ENCODE data around the gene APC2.

Gene APC2, protein sequence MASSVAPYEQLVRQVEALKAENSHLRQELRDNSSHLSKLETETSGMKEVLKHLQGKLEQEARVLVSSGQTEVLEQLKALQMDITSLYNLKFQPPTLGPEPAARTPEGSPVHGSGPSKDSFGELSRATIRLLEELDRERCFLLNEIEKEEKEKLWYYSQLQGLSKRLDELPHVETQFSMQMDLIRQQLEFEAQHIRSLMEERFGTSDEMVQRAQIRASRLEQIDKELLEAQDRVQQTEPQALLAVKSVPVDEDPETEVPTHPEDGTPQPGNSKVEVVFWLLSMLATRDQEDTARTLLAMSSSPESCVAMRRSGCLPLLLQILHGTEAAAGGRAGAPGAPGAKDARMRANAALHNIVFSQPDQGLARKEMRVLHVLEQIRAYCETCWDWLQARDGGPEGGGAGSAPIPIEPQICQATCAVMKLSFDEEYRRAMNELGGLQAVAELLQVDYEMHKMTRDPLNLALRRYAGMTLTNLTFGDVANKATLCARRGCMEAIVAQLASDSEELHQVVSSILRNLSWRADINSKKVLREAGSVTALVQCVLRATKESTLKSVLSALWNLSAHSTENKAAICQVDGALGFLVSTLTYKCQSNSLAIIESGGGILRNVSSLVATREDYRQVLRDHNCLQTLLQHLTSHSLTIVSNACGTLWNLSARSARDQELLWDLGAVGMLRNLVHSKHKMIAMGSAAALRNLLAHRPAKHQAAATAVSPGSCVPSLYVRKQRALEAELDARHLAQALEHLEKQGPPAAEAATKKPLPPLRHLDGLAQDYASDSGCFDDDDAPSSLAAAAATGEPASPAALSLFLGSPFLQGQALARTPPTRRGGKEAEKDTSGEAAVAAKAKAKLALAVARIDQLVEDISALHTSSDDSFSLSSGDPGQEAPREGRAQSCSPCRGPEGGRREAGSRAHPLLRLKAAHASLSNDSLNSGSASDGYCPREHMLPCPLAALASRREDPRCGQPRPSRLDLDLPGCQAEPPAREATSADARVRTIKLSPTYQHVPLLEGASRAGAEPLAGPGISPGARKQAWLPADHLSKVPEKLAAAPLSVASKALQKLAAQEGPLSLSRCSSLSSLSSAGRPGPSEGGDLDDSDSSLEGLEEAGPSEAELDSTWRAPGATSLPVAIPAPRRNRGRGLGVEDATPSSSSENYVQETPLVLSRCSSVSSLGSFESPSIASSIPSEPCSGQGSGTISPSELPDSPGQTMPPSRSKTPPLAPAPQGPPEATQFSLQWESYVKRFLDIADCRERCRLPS (N-terminal part only)

DNA sequence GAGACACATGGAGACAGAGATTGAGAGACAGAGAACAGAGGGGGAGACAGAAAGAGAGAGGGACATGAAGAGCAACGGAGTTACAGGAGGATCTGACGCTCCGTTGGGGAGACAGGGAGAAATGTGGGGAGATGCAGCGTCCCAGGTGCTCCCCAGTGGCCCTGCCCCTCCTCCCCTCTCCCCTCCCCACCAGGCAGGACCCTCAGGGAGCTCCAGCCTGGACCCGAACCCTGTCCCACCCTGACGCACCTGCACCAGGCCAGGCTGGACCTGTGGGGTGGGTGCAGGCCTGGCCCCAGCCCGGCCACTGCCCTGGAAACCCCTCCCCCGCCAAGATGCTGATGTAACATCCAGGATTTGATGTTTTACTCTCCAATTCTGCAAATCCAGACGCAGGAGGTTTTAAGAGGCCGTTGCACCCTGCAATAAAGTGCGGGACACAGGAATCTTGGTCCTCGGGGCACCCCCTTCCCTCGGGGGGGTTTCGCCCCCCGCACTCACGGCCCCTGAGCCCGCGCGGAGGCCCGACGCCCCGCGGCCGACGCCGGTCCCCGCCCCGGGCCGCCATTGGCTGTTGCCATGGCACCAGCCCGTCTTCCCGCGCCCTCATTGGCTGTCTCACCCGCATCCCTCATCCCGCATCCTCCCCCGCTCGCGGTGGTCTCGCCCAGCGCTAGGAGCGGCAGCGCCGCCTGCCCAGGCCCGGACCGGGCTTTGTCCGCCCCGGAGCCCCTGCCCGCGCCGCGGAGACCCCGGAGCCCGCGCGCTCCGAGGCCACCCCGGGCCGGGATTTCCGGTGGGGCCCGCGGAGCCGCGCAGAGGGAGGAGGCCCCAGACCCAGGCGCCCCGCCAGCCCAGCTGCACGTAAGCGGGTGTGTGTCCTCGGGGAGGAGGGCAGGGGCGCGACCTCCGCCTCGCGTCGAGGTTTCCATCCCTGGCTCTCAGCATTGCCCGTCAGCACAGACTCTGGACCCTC is at the start of gene APC2:
APC2 (plus strand) TSS at position 655 of the 976 bp plus-strand sequence. CDS start 2,881 bp downstream, outside the sequence.
- no peak for DNase-seq

DNA sequence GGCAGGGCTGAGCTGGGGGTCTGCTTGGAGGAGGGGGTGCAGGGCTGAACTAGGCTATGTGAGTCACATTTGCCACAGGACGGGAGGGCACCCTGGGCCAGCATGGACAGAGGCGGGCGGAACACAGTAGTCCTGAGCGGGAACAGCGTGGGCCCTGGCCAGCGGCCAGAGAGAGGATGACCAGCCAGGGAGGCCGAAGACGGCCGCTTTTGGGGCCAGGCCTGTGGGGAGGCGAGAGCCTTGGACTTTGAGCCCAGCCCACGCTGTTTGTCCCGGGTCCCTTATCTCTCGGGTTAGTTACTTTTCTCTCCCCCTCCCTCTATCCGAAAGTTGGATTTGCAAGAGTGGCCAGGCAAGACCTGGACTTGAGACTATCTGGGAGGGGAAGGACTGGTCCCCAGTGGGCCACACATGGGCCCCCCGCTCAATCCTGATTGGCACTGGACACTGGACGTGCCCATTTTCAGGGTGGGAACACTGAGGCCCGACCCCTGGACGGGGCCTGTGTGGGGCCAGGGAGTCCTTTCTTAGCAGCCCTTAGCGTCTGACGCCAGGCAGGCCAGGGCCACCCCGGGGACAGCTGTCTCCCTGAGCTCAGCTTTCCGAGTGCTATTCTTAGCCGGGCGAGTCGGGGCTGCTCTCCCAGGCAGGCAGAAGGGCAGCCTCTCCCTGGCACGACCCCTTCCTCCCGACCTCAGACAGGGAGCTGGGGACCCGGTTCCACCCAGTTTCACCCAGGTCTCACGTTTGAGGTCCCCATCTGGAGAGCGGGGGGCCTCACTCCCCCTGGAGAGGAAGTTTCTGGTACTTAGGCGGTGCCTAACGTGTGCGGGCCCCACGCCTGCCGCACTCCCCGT is 49.4 kb upstream of the APC2 start:
- no peak for DNase-seq

DNA sequence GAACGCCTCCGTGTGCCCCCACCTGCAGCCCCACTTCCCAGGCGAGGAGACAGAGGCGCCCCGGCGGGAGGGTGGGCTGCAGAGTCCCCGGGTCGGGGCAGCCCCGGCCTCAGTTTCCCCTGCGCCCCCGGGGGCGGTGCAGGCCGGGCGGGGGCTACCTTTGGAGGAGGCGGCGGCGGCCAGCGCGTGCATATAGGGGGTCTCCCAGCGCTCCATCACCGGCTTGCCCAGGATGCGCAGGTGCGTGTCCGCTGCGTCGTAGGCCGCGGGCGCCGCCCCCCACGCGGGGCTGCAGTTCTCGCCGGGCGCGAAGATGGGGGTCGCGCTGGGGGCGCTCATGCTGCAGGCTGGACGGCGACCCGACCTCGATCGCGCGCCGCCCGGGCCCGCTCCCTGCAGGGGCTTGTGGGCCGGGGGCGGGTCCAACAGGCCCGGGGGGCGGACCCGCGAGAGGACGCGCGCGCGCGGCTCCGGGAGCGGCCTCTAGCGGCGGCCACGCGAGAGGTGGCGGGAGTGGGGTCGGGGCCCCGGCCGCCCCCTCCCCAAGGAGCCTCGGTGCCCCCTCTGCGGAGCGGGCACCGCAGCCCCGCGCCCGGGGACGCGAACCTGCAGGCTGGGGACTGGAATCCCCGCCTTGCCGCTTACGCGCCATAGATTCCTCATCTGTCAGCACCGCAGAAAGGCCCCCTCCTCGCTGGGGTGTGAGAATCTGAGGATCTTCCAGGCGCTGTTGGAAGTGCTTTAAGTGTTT is 48.6 kb upstream of the APC2 start, which contains the start of gene GAMT:
GAMT (minus strand) TSS at position 405 of the 751 bp plus-strand sequence; CDS start at position 339, 66 bp downstream.
- peak in 2 of 4 experiments; percentile 17 to 65 for DNase-seq

DNA sequence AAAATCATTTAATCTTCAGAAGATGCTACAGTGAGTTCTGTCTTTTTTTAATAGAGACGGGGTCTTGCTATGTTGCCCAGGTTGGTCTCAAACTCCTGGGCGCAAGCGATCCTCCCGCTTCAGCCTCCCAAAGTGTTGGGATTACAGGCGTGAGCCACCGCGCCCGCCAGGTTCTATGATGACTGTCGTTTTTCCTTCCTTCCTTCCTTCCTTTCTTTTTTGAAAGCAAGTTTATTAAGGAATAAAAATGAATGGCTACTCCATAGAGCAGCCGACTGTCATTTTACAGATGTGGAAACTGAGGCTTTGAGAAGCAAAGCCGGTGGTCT is 48.1 kb upstream of the APC2 start:
- no peak for DNase-seq

DNA sequence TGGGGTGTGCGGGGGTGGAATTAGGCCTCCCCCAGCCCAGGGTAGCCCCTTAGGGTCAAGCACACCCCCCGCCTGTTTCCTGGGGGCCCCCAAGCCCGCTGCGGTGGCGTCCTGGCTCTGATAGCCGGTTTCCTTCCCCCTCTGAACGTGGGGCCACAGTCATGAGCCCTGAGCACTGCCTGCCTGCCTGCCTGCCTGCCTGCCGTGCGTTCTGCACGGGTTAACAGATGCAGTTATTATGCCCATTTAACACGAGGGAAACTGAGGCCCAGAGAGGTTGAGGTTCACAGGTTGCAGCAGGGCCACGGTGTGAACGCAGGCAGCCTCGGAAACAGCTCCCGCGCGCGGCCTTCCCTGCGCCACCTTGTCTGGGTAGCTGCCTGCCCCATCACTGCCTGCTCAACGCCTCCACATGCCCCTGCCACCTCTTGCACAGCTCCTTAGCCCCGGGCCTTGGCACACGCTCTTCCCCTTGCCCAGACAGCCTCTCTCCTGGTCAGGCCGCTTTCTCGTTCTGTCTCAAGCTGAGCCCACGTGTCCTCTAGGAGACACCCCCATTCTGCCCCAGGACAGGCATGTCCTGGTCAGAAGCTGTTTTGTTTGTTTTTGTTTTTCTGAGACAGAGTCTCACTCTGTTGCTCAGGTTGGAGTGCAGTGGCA is 47.4 kb upstream of the APC2 start:
- DNase-seq: no peak

DNA sequence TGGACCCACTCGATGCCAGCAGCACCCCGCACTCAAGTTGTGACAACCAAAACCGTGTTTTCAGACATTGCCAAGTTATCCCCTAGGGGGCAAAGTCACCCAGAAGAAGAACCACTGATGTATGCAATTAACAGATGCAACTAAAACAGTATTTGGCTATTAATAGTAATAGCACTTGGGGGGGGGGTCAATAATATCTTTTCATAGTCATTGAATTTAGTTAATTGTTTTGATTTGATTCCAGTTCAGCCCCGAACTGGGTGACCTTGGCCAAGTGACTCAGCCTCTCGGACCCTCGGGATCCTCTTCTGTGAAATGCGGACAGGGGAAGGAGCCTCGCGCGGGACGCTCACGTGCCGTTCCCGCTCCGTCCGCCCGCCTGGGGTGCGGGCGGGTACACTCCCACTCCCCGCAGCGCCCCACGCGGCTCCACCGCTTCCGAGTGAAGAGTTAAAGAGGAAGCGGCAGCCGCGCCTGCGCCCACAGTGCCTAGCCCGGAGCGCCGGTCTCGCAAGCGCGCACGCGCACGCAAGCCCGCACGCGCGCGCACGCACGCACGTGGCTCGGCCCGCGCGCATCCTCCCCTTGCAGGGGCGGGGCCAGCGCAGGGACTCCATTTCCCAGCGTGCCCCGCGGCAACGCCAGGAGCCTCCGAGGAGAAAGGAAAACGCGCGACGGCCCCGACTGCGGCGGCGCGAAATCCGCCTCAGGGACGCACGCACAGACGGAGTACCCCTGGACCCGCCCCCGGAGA is 43.0 kb upstream of the APC2 start:
- DNase-seq: peak; percentile 95 to 100 (median 96)

DNA sequence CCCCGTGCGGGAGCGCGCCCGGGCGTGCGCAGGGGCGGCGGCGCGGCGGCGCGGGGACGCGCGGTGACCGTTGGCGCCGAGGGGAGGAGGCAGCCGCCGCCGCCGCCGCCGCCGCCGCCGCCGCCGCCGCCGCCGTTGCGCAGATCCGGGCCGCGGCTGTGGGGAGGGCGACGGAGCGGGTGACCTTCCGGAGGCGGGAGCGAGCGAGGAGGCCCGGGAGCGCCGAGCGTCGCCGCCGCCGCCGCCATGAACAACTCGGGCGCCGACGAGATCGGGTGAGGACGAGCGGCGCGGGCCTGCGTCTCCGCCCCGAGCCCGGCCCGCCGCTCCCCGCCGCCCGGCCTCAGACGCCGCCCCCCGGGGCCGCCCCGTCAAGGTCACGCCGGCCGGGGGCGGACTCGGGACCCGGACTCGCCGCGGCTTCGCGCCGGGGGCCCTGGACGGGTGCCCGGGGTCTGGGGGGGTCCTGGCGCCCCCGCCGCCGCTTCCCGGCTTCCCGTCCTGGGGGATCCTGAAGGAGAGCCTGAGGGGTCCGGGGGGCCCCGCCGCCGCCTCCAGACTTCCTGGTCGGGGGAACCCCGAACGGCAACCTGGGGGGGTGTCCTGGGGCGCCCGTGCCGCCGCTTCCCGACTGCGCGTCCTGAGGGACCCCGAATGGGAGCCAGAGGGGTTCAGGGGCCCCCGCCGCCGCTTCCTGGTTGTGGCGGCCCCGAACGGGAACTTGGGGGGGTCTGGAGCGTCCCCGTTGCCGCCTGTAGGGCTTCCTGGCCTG is 42.2 kb upstream of the APC2 start, which contains the start of gene DAZAP1:
DAZAP1 (plus strand) TSS at position 59 of the 772 bp plus-strand sequence; CDS start at position 247, 188 bp downstream.
- peak in 2 of 4 experiments; percentile 26 to 45 for DNase-seq

DNA sequence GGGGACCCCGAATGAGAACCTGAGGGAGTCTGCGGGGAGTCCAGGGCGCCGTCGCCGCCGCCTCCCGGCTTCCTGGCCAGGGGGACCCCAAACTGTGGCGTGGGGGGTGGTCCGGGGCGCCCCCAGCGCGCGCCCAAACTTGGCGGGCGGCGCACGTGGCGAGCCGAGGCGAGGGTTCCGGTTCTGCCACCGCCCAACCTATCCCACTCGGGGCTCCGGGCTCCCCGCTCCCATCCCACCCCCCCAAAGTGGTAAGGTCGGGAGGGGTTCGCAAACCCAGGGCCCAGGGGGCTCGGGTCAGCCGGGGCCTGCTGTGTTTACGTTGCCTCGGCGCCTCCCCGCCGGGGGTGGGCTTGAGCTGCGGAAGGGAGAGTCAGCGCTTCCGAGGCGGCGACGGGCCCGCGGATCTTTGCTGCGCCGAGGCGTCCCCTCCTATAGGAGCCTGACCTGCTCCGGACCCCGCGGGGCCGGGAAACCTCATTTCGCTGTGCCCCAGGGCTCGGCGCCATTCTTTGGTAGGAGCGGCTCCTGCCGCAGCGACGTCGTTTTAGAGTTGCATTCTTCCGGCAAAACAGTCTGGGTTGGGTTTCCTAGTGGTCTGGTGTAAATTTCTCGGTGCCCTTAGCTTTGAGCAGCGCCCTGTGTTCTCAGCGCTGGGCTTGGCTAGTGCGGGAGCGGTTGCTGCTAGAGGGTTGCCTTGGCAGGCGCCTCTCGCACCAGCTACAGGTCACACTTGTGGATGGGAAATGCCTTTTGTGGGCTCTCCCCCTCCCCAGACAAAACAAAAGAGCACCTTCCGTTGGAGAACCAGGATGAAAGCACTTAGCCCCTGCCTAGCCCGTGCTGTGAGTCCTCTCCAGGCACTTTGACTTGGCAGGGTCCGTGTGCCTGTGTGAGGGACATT is 41.4 kb upstream of the APC2 start:
- peak in 3 of 4 experiments; percentile 30 to 46 (median 42) for DNase-seq

DNA sequence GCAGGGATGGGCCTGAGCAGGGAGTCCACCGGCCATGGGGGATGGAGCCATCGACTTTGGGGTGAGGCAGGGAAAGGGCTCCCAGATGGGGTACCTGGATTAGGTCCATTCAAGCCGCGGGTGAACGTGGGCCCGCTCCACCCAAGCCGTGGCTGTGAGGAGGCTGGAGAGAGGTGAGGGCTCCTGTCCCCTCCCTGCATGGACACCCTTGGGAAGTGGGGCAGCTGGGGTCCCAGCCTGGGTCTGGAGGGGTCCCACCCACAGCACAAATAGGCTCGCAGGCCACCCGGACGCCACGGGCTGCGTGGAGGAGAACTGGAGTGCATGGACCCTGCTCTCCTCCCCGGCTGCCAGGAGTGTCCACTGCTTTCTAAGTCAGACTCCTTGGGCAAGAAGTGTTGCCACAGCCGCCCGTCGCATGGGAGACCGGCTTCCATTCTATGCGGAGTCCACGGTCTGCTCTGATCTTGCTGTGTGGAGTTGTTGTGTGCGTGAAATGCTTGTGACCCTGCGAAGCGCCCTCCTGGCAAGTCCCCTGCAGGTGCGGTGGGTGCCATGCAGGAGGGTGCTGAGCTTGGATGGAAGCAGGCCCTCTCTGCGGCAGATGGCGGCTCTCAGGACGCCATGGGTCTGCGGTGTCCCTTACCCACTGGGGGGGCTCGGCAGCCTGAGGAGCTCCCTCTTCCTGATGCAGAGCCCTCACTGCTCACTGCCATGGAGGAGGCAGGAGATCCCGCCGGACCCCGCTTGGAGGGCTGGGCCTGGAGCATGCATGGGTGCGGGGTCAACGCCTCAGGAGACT is 40.5 kb upstream of the APC2 start:
- DNase-seq: no peak

DNA sequence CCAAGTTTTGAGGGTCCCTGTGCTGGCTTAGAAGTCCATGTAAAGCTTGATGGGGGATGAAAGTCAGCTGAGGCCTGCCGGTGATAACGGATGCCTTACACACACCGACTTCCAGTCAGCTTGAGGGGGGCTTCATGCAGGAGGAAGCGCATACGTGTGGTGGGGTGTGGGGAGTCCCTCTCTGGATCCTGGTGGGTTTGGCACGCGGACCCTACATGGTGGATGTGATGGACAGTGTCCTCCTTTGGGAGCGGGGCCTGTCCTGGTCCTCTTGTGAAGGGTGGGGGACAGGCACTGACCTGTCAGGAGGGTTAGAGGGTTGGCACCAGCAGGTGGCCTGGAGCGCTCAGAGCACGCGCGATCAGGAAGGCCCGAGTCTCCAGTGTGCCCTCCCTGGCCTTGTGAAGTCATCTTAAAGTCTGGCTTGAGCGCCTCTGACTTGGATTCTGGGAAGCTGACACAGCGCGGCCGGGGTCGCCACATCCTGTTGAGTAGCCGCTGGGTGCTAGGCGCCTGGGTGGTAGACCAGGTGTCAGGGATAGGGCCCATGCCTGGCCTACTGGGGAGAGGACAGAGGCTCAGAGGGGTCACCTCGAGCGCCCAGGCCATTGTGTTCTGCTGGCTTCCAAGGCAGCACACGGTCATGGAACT is 39.7 kb upstream of the APC2 start:
- DNase-seq: no peak

DNA sequence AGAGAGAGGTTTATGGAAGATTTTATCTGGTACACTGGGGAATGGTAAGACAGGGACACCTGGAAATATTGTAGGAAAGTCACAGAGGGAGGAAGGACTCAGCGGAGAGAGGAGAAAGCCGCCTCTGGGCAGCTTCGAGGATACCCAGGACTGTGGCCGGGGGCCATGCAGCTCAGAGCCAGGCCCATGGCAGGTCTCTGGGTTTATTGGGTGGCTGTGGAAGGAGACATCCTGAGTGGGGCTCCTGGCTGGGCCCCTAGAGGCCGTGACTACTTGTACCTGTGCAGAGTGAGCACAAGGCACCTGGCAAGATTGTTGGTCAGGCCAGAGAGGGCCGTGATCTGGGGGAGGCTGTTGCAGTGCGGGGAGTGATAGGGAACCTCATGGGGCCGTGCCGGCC is 39.1 kb upstream of the APC2 start:
- no peak for DNase-seq

DNA sequence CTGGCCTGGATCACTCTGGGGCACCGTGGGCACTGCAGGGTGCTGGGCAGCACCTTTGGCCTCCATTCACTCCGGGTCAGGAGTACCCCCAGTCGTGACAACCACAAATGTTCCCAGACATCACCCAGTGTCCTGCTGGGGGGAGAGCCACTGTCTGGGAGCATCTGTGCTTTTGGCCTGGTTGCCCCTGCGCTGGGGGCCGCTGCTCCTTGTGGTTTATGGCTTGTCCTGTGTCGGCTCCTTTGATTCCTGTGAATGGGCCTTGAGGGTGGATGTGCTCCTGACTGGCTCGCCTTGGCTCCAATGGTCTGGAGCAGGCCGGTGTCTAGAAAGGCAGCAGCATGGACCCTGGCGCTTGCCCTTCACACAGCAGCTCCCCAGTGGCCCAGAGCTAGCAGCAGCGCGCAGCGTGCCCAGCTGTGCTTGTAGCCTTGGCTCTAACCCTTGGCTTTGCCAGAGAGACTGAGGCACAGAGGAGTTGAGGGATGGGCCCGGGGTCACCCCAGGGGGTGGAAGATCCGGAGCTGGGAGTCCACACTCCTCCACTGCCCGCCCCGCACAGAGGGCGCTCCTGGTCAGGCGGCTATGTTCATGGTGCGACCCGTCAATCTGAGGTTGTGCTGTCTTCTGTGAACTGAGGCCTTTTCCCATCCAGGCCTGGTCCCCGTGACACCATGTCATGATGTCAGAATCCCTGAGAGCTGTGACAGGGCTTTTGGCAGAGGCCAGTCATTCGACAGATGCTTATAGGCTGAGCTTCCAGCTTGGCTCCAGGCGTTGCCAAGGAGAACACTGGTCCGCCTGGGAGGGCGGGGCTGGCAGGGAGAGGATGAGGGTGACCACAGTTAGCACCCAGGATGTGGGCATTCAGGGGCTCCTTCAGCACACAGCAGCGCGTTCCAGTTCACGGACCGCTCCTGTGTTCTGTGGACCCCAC is 38.4 kb upstream of the APC2 start:
- no peak for DNase-seq

DNA sequence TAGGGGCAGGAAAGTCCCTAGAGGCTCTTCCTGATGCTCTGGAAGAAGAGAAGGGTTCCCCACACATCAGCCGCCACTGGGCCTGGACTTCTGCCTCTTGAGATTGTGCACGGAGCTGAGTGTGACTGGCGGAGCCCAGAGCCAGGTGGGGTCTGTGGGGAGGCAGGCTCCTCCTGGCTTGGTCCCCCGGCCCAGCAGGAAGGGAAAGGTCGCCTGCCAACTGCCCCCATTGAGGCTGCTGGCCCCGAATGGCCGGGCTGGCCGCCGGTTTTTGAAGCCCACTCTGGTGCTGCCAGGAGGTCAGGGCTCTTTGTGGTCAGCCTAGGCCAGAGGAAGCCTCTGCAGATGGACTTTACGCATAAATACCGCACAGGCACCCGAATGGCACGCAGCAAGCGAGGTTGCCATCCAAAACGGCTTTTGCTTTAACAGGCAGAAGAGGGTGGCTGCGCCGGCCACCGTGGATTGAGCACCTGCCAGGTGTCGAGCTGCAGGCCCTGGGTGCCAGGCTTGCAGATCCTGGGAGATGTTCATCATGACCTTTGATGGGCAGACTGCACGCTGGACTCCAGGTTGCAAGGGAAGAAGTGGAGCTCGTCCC is 37.5 kb upstream of the APC2 start:
- DNase-seq: no peak

Measured in activated naive CD4-positive, alpha-beta T cell (primary cell).